HCT116 (cell line): ENCODE data around the gene TTYH3. TPM values are rescaled to one million over a fixed set of nuclear protein-coding genes. Genes with fewer than 3 reads are reported as not detected.

Experiments
- ATAC-seq: fragments of 200-7000 bp; cut with Tn5 transposase; 2 replicates; pipeline ENCODE4 v1.9.1; 2020; ENCODE audit warnings: mild to moderate bottlenecking, moderate library complexity
- BruUV-seq: library from RNA; stranded (reverse); fragments of 400-500 nt; replicated peaks from 2 replicates; lab custom pipeline; 2021; lab: Mats Ljungman, UMichigan
- CTCF ChIA-PET: fragments of 300-600 bp; sonication (Branson Sonifier 250); formaldehyde crosslinking; loops from one replicate; lab custom pipeline; 2021; ENCODE audit warnings: antibody characterized with exemption; lab: Charles Lee
- POLR2A ChIA-PET: fragments of 300-600, 350-600 bp; sonication (Branson Sonifier 250); formaldehyde crosslinking; loops from one replicate; lab custom pipeline; 2021; ENCODE audit warnings: antibody characterized with exemption; lab: Charles Lee
- RAD21 ChIA-PET, 2 experiments: fragments of 300-600 bp; sonication (Branson Sonifier 250); formaldehyde crosslinking; loops; one replicate each; lab custom pipeline; 2023; ENCODE audit warnings: low total read pairs in 2 of 2; ENCODE audit not compliant: uncharacterized antibody in 2 of 2, unreplicated experiment in 2 of 2, low non-redundant PET in 1 of 2; lab: Charles Lee
- DNase-seq: peaks from one replicate; pipeline ENCODE4 v3.0.0-alpha.2; 2010; ENCODE audit warnings: low read depth, low spot score
- H2AFZ ChIP-seq: fragments of 200-600 bp; shearing (Covaris generic), sonication (generic); 2 replicates; pipeline ENCODE4 v1.6.1; 2017; ENCODE audit warnings: low read depth, mixed run types, mixed read lengths, antibody characterized with exemption, low read length; ENCODE audit not compliant: poor library complexity, severe bottlenecking
- H3K27ac ChIP-seq: 2 replicates; pipeline ENCODE4 v1.5.1; 2012; ENCODE audit warnings: low read depth, low read length
- H3K27me3 ChIP-seq: fragments of 200-600 bp; sonication (generic); 2 replicates; pipeline ENCODE4 v1.6.1; 2016; ENCODE audit warnings: mixed run types, low read length, mixed read lengths; ENCODE audit not compliant: insufficient read depth
- H3K36me3 ChIP-seq, 2 experiments: fragments of 200-500 bp in 1 of 2; fragments of 200-600 bp in 1 of 2; sonication (Bioruptor generic) in 1 of 2; sonication (generic) in 1 of 2; 2 replicates each; pipeline versions ENCODE4 v1.5.1 to v1.6.1; 2014 to 2016; ENCODE audit warnings: low read length in 2 of 2, inconsistent platforms in 1 of 2, mixed read lengths in 1 of 2, mixed run types in 1 of 2; ENCODE audit not compliant: insufficient read depth in 2 of 2, control insufficient read depth in 1 of 2
- H3K4me1 ChIP-seq, 2 experiments: fragments of 200-600 bp in 1 of 2; sonication (generic) in 1 of 2; 2 replicates each; pipeline versions ENCODE4 v1.5.1 to v1.6.1; 2012 to 2017; ENCODE audit warnings: low read length in 2 of 2, inconsistent platforms in 1 of 2, mild to moderate bottlenecking in 1 of 2, mixed read lengths in 1 of 2, mixed run types in 1 of 2, moderate library complexity in 1 of 2; ENCODE audit not compliant: insufficient read depth in 2 of 2, control insufficient read depth in 1 of 2
- H3K4me2 ChIP-seq: fragments of 200-600 bp; sonication (generic); 2 replicates; pipeline ENCODE4 v1.6.1; 2017; ENCODE audit warnings: mixed run types, low read length, mixed read lengths
- H3K4me3 ChIP-seq, 2 experiments: fragments of 200-600 bp in 1 of 2; sonication (generic) in 1 of 2; replicated peaks in 1 of 2; 2 replicates each; pipeline ENCODE4 v1.5.1; 2011 to 2016; ENCODE audit warnings: low read length in 2 of 2, control low read depth in 1 of 2, low read depth in 1 of 2, mild to moderate bottlenecking in 1 of 2, mixed read lengths in 1 of 2, mixed run types in 1 of 2
- H3K79me2 ChIP-seq: fragments of 200-600 bp; sonication (generic); 2 replicates; pipeline ENCODE4 v1.6.1; 2017; ENCODE audit warnings: mild to moderate bottlenecking, mixed run types, low read length, moderate library complexity, mixed read lengths; ENCODE audit not compliant: insufficient read depth
- H3K9ac ChIP-seq: fragments of 200-600 bp; sonication (generic); 2 replicates; pipeline ENCODE4 v1.6.1; 2016; ENCODE audit warnings: low read length, mixed read lengths
- H3K9me2 ChIP-seq: fragments of 200-600 bp; sonication (generic), shearing (Covaris generic); 2 replicates; pipeline ENCODE4 v1.6.1; 2017; ENCODE audit warnings: mixed run types, mild to moderate bottlenecking, moderate library complexity; ENCODE audit not compliant: insufficient read depth
- H3K9me3 ChIP-seq, 2 experiments: fragments of 200-500 bp in 1 of 2; fragments of 200-600 bp in 1 of 2; sonication (Bioruptor generic) in 1 of 2; sonication (generic) in 1 of 2; 2 replicates each; pipeline ENCODE4 v1.6.1; 2014 to 2017; ENCODE audit warnings: low read length in 2 of 2, mixed read lengths in 2 of 2, inconsistent platforms in 1 of 2, low read depth in 1 of 2, mild to moderate bottlenecking in 1 of 2, mixed run types in 1 of 2, moderate library complexity in 1 of 2; ENCODE audit not compliant: control insufficient read depth in 1 of 2, insufficient read depth in 1 of 2
- H4K20me1 ChIP-seq: fragments of 200-600 bp; sonication (generic), shearing (Covaris generic); 2 replicates; pipeline ENCODE4 v1.6.1; 2017; ENCODE audit warnings: mixed run types, mild to moderate bottlenecking, moderate library complexity; ENCODE audit not compliant: insufficient read depth
- CBX3 ChIP-seq: IDR thresholded peaks from 2 replicates; pipeline ENCODE4 v1.6.1; 2012; ENCODE audit warnings: low read depth
- CEBPB ChIP-seq: IDR thresholded peaks from 2 replicates; pipeline ENCODE4 v1.6.1; 2012; ENCODE audit warnings: low read depth
- EZH2 ChIP-seq: fragments of 200-600 bp; sonication (generic); IDR thresholded peaks from 2 replicates; pipeline ENCODE4 v1.6.1; 2017; ENCODE audit warnings: antibody characterized with exemption, mixed run types
- FOSL1 ChIP-seq: IDR thresholded peaks from 2 replicates; pipeline ENCODE4 v1.6.1; 2012; ENCODE audit warnings: low read depth
- POLR2A ChIP-seq: IDR thresholded peaks from 2 replicates; pipeline ENCODE4 v1.7.0; 2011; ENCODE audit warnings: borderline replicate concordance; ENCODE audit not compliant: insufficient read depth, insufficient read length; ENCODE audit errors: extremely low read depth
- REST ChIP-seq: IDR thresholded peaks from 2 replicates; pipeline ENCODE4 v1.6.1; 2012; ENCODE audit warnings: low read depth
- ZBTB33 ChIP-seq: IDR thresholded peaks from 2 replicates; pipeline ENCODE4 v1.6.1; 2011; ENCODE audit warnings: mild to moderate bottlenecking, low read length, moderate library complexity; ENCODE audit not compliant: insufficient replicate concordance; ENCODE audit errors: extremely low read depth
- ZFX ChIP-seq: fragments of 450-650 bp; IDR thresholded peaks from 2 replicates; pipeline ENCODE4 v1.6.1; 2017
- intact Hi-C: fragments of 100-400 bp; cut with micrococcal nuclease; formaldehyde crosslinking; loops from 2 replicates; pipeline ENCODE4 v1.10.0; 2022
- total RNA-seq: library from RNA; stranded (reverse); gene quantifications from one replicate; pipeline ENCODE4 v1.2.1, GENCODE V29; 2021; ENCODE audit not compliant: unreplicated experiment

Gene TTYH3
- total RNA-seq, 1 experiment from 2014 or later, result 40.3 TPM

DNA sequence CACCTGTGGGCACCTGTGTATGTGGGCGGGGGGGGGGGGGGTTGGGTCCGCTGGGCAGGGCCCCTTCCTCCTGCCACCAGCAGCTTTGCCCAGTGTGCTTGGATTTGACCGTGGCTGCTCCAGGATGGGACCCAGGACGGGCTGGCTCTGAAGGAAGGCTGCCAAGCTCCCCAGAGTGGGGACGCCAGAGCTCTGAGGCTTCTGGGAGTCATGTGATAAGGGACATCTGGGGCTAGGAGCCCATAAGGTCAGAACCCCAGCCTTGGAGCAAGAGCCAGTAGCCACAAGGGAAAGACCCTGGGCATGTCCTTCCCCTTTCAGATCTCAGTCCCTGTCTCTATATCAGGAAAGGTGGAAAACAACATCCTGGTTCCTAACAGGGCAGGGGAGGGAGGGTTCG, 34.4 kb downstream of the TTYH3 start:
- ChIA-PET CTCF (interaction anchor here (1.4 kb wide), 1 partner anchor 215 kb away, joined by 3 read pairs; no protein-coding TSS in a partner anchor), POLR2A (no interaction called here)
- no peaks in the 10 kb centered on the region for H4K20me1 ChIP-seq

More for the DNA sequence above, 34.4 kb downstream of the TTYH3 start:
- H3K4me3 ChIP-seq, result no peak overlapping the region
- no TSS peak for BruUV-seq
- DNase-seq, result no peak
- intact Hi-C loops, result no loop called here
- H3K9me3 ChIP-seq, result no peaks in the 10 kb centered on the region
- no peak for ATAC-seq
- no peak for TF ChIP-seq FOSL1
- no peak for TF ChIP-seq EZH2
- no peak for TF ChIP-seq ZFX
- no peak for TF ChIP-seq POLR2A
- TF ChIP-seq ZBTB33, result no peak
- no peak for TF ChIP-seq CEBPB
- TF ChIP-seq REST, result no peak
- TF ChIP-seq CBX3, result no peak
- TF ChIP-seq, all 23 proteins: peak for 0
- Histone ChIP-seq H3K9ac (no peak overlapping the region), H3K9me2 (no peaks in the 10 kb centered on the region), H3K36me3 (no peaks in the 10 kb centered on the region), H3K4me1 (peaks cover 0 to 11% of the 10 kb centered on the region in 2 experiments; a peak in 1 of 4 replicates), H3K27me3 (no peaks in the 10 kb centered on the region), H3K4me2 (no peak overlapping the region), H3K27ac (no peak overlapping the region), H3K79me2 (no peaks in the 10 kb centered on the region), H2AFZ (no peak overlapping the region)
- RAD21 ChIA-PET, result no interaction called here
